Ovary (tissue), 3 donors: ENCODE results near the gene APOL4.

Experiments used
- CTCF ChIP-seq, 3 donors: fragments of 450-650 bp in 2 of 3; fragments of 200-600 bp in 1 of 3; IDR thresholded peaks; one replicate each; pipeline versions ENCODE4 v1.5.1 to v1.8.0; 2016 to 2022; ENCODE audit warnings: antibody characterized with exemption in 3 of 3, mild to moderate bottlenecking in 1 of 3
- POLR2A ChIP-seq: fragments of 450-650 bp; IDR thresholded peaks from one replicate; pipeline ENCODE4 v1.6.1; 2017; ENCODE audit warnings: antibody characterized with exemption, mild to moderate bottlenecking, moderate library complexity
- donor health status: DM: no; HTN: no; CAD: no.

GRCh38 chr22:36247955-36248354, 46.3 kb upstream of the APOL4 start:
- TF ChIP-seq CTCF (IDR thresholded peaks at IDR 0.05) (no peak), POLR2A (no peak)
